Keratinocyte (primary cell): Measurements from ENCODE around the gene DNAH11. TPM values are rescaled to one million over a fixed set of nuclear protein-coding genes. Genes with fewer than 3 reads are reported as not detected.

Experiments
- DNase-seq: peaks from one replicate; pipeline ENCODE4 v3.0.0-alpha.2; 2011; ENCODE audit warnings: low read depth, missing footprints, low spot score
- FAIRE-seq: peaks from 2 replicates; lab custom pipeline; 2011; peaks lifted over from hg19 to GRCh38; lab: Jason Lieb, UNC
- H2AFZ ChIP-seq: 2 replicates; pipeline ENCODE4 v1.6.0; 2012; ENCODE audit warnings: low read length, control low read depth, inconsistent platforms; ENCODE audit not compliant: control insufficient read depth
- H3K27ac ChIP-seq: 2 replicates; pipeline ENCODE4 v1.5.1; 2011; ENCODE audit warnings: low read length; ENCODE audit not compliant: control insufficient read depth, insufficient read depth
- H3K27me3 ChIP-seq: 3 replicates; pipeline ENCODE4 v1.6.0; 2011; ENCODE audit warnings: low read length; ENCODE audit not compliant: control insufficient read depth, insufficient read depth; ENCODE audit errors: extremely low read depth
- H3K36me3 ChIP-seq, 2 experiments: 2 replicates in 1 of 2; 3 replicates in 1 of 2; pipeline ENCODE4 v1.5.1; 2011; ENCODE audit warnings: low read length in 2 of 2, mild to moderate bottlenecking in 1 of 2; ENCODE audit not compliant: control insufficient read depth in 2 of 2, insufficient read depth in 2 of 2; ENCODE audit errors: extremely low read depth in 1 of 2
- H3K4me1 ChIP-seq: 3 replicates; pipeline ENCODE4 v1.5.1; 2011; ENCODE audit warnings: low read length; ENCODE audit not compliant: control insufficient read depth, insufficient read depth; ENCODE audit errors: extremely low read depth
- H3K4me2 ChIP-seq: 3 replicates; pipeline ENCODE4 v1.6.0; 2011; ENCODE audit warnings: low read depth, low read length; ENCODE audit not compliant: control insufficient read depth, insufficient read depth; ENCODE audit errors: extremely low read depth
- H3K4me3 ChIP-seq, 3 experiments: fragments of 200-600 bp in 1 of 3; sonication (generic) in 1 of 3; 2 replicates in 2 of 3; 3 replicates in 1 of 3; pipeline ENCODE4 v1.5.1; 2011 to 2016; ENCODE audit warnings: low read length in 3 of 3, mild to moderate bottlenecking in 3 of 3, control low read depth in 2 of 3, inconsistent platforms in 1 of 3, low read depth in 1 of 3, mixed read lengths in 1 of 3, mixed run types in 1 of 3, moderate library complexity in 1 of 3; ENCODE audit not compliant: control insufficient read depth in 2 of 3, insufficient read depth in 2 of 3; ENCODE audit errors: extremely low read depth in 1 of 3
- H3K79me2 ChIP-seq: 2 replicates; pipeline ENCODE4 v1.6.0; 2012; ENCODE audit warnings: low read length; ENCODE audit not compliant: control insufficient read depth, insufficient read depth
- H3K9ac ChIP-seq: 3 replicates; pipeline ENCODE4 v1.6.0; 2011; ENCODE audit warnings: low read length; ENCODE audit not compliant: control insufficient read depth, insufficient read depth; ENCODE audit errors: extremely low read depth
- H3K9me1 ChIP-seq: 3 replicates; pipeline ENCODE4 v1.6.0; 2011; ENCODE audit warnings: low read length; ENCODE audit not compliant: control insufficient read depth, insufficient read depth; ENCODE audit errors: extremely low read depth
- H3K9me3 ChIP-seq: 2 replicates; pipeline ENCODE4 v1.5.1; 2012; ENCODE audit warnings: low read depth, low read length; ENCODE audit not compliant: control insufficient read depth
- H4K20me1 ChIP-seq: 3 replicates; pipeline ENCODE4 v1.6.0; 2011; ENCODE audit warnings: low read length; ENCODE audit not compliant: control insufficient read depth, insufficient read depth; ENCODE audit errors: extremely low read depth
- EZH2 ChIP-seq: IDR thresholded peaks from one replicate; pipeline ENCODE4 v1.6.1; 2012; ENCODE audit warnings: inconsistent platforms, mild to moderate bottlenecking, low read length, moderate library complexity
- dilution Hi-C: fragments of 300-500 bp; cut with MboI; formaldehyde crosslinking; loops from one replicate; pipeline ENCODE4 v1.7.0; 2020; ENCODE audit warnings: low sequenced_read_pairs; ENCODE audit not compliant: extremely low pct_ligation_motif_present
- polyA plus RNA-seq, 5 experiments: library from polyadenylated mRNA; depleted of rRNA in 3 of 5; stranded (reverse) in 3 of 5; stranded (forward) in 1 of 5; unstranded in 1 of 5; fragments of >200 nt; gene quantifications; 1 replicate in 1 of 5; 2 replicates in 3 of 5; 3 replicates in 1 of 5; pipeline versions ENCODE4 v1.2.1 to v1.2.3, GENCODE V29; 2011 to 2012; ENCODE audit warnings: missing spikeins in 2 of 5, low read depth in 1 of 5, low replicate concordance in 1 of 5
- TF ChIP-seq, protein P1 (sequence below), 3 experiments: IDR thresholded peaks in 1 of 3; conservative IDR thresholded peaks in 1 of 3; optimal IDR thresholded peaks in 1 of 3; 2 replicates in 2 of 3; 3 replicates in 1 of 3; pipeline versions ENCODE3 to v1.5.1; 2011; ENCODE audit warnings: low read length in 3 of 3, mild to moderate bottlenecking in 3 of 3, moderate library complexity in 2 of 3, control low read depth in 1 of 3, inconsistent platforms in 1 of 3; ENCODE audit not compliant: insufficient read depth in 2 of 3; ENCODE audit errors: extremely low read depth in 1 of 3

Gene DNAH11
- polyA plus RNA-seq, 1 donor (not counting 4 experiments of a cell fraction or from before 2014, with no cell fraction given) = 0.21 TPM

GRCh38 chr7:21497072-21497471, 45.8 kb upstream of the DNAH11 start:
- no peaks in the 10 kb centered on the region for H3K9me3 ChIP-seq
- DNase-seq (no peak), FAIRE-seq (no peak)
- no peaks in the 10 kb centered on the region for H3K27me3 ChIP-seq
- no peak overlapping the region for H3K4me3 ChIP-seq
- no peaks in the 10 kb centered on the region for H4K20me1 ChIP-seq
- no peaks in the 10 kb centered on the region for H3K9me1 ChIP-seq
- dilution Hi-C loops = no loop called here
- no peaks in the 10 kb centered on the region for H3K36me3 ChIP-seq
- H3K27ac ChIP-seq = no peak overlapping the region
- H3K4me1 ChIP-seq = no peaks in the 10 kb centered on the region
- TF ChIP-seq, protein P1, sequence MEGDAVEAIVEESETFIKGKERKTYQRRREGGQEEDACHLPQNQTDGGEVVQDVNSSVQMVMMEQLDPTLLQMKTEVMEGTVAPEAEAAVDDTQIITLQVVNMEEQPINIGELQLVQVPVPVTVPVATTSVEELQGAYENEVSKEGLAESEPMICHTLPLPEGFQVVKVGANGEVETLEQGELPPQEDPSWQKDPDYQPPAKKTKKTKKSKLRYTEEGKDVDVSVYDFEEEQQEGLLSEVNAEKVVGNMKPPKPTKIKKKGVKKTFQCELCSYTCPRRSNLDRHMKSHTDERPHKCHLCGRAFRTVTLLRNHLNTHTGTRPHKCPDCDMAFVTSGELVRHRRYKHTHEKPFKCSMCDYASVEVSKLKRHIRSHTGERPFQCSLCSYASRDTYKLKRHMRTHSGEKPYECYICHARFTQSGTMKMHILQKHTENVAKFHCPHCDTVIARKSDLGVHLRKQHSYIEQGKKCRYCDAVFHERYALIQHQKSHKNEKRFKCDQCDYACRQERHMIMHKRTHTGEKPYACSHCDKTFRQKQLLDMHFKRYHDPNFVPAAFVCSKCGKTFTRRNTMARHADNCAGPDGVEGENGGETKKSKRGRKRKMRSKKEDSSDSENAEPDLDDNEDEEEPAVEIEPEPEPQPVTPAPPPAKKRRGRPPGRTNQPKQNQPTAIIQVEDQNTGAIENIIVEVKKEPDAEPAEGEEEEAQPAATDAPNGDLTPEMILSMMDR (optimal IDR thresholded peaks at IDR 0.05 in 1 of 3, IDR thresholded peaks at IDR 0.05 in 1 of 3, conservative IDR thresholded peaks at IDR 0.05 in 1 of 3; ENCODE audit: extremely low read depth in 1 of 3, insufficient read depth in 2 of 3, low read length in 3 of 3) = peak in 2 of 3 experiments; percentile 42 to 50
- TF ChIP-seq EZH2 = no peak
- H2AFZ ChIP-seq = no peak overlapping the region
- H3K9ac ChIP-seq = no peak overlapping the region
- H3K79me2 ChIP-seq = no peaks in the 10 kb centered on the region
- no peak overlapping the region for H3K4me2 ChIP-seq

- DNase-seq (no peak), FAIRE-seq (no peak)
- Histone ChIP-seq H3K9ac (no peak overlapping the region), H3K27ac (no peak overlapping the region), H3K4me3 (no peak overlapping the region), H3K27me3 (no peaks in the 10 kb centered on the region), H3K79me2 (no peaks in the 10 kb centered on the region), H3K36me3 (no peaks in the 10 kb centered on the region), H3K4me2 (no peak overlapping the region), H3K9me1 (no peaks in the 10 kb centered on the region), H4K20me1 (no peaks in the 10 kb centered on the region), H3K4me1 (no peaks in the 10 kb centered on the region), H3K9me3 (no peaks in the 10 kb centered on the region), H2AFZ (no peak overlapping the region)
- dilution Hi-C loops = no loop called here
- no peak for TF ChIP-seq EZH2
- TF ChIP-seq, protein P1 (optimal IDR thresholded peaks at IDR 0.05 in 1 of 3, IDR thresholded peaks at IDR 0.05 in 1 of 3, conservative IDR thresholded peaks at IDR 0.05 in 1 of 3; ENCODE audit: extremely low read depth in 1 of 3, insufficient read depth in 2 of 3, low read length in 3 of 3) = no peak
Measured at GRCh38 chr7:21500117-21500832, 42.6 kb upstream of the DNAH11 start.
